Prostate gland (tissue), 2 donors: ENCODE results near the gene LHX6.

Experiments used
- POLR2A ChIP-seq: fragments of 450-650 bp; IDR thresholded peaks from one replicate; pipeline ENCODE4 v1.6.1; 2016; ENCODE audit warnings: antibody characterized with exemption, mild to moderate bottlenecking
- POLR2AphosphoS5 ChIP-seq: sonication (generic); formaldehyde crosslinking; IDR thresholded peaks from one replicate; pipeline ENCODE4 v1.6.1; 2017; ENCODE audit warnings: antibody characterized with exemption
- TF ChIP-seq, protein P1 (sequence below), 4 experiments: fragments of 200-600 bp in 2 of 4; fragments of 450-650 bp in 2 of 4; sonication (generic) in 2 of 4; IDR thresholded peaks; 1 replicate in 3 of 4; 2 replicates in 1 of 4; pipeline ENCODE4 v1.5.1; 2016 to 2019; ENCODE audit warnings: antibody characterized with exemption in 4 of 4, mild to moderate bottlenecking in 2 of 4, moderate library complexity in 2 of 4

DNA sequence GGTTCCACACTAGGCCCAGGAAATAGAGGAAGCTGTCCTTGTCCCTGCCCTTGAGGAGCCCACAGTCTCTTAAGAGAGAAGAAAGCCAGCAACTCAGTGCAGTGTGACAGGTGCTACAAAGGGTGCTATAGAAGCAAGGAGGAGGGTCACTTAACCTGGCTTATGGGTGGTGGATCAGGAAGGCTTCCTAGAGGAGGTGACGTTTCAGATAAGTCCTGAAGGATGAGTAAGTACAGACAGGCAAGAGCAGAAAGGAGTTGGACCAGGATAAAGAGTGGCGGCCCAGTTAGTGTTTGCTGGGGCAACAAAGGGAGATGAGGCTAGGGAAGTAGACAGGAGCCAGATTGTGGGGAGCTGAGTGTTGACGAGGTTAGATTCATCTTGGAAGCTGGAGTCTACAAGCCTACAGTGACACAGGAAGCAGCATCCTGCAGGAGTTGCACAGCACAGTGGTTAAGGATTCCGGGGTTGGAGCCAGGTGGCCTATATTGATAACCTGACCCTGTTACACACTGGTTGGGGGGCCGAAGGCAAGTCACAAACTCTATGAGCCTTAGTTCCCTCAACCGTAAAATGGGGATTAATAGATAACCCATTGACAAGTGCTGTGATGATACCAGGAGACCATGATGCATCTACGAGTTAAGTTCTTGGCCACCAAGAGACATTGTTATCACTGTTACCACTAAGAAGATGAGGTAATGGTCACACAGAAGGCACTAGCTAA lies 5.4 kb upstream of the LHX6 start:
- TF ChIP-seq, protein P1, sequence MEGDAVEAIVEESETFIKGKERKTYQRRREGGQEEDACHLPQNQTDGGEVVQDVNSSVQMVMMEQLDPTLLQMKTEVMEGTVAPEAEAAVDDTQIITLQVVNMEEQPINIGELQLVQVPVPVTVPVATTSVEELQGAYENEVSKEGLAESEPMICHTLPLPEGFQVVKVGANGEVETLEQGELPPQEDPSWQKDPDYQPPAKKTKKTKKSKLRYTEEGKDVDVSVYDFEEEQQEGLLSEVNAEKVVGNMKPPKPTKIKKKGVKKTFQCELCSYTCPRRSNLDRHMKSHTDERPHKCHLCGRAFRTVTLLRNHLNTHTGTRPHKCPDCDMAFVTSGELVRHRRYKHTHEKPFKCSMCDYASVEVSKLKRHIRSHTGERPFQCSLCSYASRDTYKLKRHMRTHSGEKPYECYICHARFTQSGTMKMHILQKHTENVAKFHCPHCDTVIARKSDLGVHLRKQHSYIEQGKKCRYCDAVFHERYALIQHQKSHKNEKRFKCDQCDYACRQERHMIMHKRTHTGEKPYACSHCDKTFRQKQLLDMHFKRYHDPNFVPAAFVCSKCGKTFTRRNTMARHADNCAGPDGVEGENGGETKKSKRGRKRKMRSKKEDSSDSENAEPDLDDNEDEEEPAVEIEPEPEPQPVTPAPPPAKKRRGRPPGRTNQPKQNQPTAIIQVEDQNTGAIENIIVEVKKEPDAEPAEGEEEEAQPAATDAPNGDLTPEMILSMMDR (IDR thresholded peaks at IDR 0.05), result no peak
- TF ChIP-seq POLR2A, result no peak
- TF ChIP-seq POLR2AphosphoS5, result no peak
